ENCODE measurements around the gene RCCD1.
A peak's percentile ranks its signal among the peaks of the same experiment; 100 is the strongest.

RCCD1 gene

DNA sequence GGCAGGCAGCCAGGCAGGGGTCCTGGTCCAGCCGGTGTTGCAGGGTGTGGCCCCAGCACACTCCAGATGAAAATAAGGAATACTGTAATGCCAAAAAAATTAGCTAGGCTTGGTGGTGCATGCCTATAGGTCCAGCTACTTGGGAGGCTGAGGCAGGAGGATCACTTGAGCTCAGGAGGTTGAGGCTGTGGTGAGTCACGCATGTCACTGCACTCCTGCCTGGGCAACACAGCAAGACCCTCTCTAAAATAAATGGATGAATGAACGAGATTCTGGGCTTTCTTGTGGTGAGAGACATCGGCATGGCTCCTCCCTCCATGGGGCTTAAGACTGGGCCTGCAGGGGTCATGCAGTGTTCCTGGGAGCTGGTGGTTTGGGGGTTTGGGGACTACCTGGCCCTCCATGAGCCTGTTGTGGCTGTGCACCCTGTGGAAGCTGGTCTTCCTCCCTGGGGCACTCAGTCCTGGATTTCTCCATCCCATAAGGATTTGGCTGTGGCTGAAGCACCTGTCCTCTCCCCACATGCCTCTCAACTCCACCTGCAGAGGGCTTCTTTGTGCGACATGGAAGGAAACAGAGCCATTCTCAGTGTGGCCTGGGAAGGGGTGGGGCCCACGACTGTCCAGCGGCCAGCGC is 7.6 kb upstream of the RCCD1 start:
- no peak for DNase-seq

DNA sequence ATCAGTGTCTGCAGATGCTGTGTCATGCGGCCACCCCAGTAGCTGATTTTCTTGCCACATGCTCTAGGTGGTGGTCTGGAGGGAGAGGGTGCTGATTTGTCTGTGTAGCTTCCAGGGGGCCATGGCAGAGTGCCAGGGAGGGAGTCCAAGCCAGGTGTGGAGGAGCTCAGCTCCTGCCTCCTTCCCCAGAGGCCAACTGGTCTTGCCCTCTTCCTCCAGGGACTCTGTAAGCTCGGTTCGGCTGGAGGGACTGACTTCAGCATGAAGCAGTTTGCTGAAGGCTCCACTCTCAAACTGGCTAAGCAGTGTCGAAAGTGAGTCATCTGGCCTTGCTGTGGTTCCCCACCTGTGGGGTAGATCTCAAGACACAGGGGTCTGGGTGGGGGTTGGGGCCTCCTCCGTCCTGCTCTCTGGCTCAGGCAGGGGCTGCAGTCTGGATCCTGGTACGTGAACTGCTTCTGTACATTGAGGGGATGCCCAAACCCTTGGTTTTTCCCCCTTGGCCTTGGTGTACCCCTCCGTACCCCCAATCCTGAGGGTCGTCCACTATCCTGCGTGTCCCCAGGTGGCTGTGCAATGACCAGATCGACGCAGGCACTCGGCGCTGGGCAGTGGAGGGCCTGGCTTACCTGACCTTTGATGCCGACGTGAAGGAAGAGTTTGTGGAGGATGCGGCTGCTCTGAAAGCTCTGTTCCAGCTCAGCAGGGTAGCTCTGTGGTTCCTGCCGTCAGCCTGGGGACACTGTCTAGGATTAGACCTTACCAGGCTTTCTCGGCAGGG is 6.9 kb upstream of the RCCD1 start:
- no peak for DNase-seq

DNA sequence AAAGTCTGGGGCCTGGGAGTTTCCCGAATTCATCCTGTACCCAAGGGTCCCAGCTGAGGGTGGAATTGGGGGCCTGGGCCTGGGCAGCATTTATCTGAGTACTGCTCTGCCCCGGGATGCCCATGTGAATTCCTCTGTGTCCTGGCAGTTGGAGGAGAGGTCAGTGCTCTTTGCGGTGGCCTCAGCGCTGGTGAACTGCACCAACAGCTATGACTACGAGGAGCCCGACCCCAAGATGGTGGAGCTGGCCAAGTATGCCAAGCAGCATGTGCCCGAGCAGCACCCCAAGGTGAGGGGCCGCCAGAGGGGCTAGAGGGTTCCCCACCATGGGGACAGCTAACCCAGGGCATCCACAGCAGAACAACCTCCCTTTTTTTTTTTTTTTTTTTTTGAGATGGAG is 6.2 kb upstream of the RCCD1 start:
- DNase-seq, result no peak

DNA sequence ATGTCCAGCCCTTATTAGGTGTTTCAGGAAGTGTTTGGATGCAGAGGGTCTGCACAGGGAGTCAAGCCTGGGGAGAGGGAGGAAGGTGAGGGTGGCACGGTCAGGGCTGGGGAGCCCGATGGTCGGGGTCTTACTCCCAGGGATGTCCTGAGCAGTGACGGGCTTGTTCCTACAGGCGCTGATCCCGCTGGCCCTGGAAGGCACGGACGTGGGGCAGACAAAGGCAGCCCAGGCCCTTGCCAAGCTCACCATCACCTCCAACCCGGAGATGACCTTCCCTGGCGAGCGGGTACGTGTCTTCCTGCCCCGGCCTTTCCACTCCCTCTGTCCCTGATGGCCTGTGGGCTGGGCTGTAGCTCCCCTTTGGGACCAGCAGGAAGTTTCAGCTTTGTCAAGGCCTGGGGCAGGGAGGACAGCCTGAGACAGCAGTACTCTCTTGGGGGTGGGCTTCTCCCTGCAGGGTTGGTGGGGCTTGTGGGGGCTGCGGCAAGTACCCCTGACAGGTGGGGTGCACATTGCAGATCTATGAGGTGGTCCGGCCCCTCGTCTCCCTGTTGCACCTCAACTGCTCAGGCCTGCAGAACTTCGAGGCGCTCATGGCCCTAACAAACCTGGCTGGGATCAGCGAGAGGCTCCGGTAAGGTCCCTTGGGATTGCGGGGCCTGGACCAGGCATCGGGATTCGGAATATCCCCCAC is 4.6 kb upstream of the RCCD1 start:
- no peak for DNase-seq

DNA sequence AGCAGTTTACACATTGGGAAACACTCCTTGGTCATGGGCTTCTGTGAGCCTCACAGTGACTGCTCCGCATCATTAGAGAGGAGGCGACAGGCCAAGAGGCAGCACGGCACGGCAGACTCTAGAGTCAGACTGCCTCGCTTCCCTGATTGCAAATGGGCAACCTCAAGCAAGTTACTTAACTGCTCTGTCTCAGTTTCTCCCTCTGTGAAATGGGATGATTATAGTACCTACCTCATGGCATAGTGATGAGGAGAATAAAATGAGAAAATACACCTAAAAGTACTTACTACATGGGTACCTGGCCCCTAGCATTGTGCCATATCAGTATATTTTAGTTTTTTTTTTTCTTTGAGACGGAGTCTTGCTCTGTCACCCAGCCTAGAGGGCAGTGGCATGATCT is 4.0 kb upstream of the RCCD1 start:
- DNase-seq, result no peak

DNA sequence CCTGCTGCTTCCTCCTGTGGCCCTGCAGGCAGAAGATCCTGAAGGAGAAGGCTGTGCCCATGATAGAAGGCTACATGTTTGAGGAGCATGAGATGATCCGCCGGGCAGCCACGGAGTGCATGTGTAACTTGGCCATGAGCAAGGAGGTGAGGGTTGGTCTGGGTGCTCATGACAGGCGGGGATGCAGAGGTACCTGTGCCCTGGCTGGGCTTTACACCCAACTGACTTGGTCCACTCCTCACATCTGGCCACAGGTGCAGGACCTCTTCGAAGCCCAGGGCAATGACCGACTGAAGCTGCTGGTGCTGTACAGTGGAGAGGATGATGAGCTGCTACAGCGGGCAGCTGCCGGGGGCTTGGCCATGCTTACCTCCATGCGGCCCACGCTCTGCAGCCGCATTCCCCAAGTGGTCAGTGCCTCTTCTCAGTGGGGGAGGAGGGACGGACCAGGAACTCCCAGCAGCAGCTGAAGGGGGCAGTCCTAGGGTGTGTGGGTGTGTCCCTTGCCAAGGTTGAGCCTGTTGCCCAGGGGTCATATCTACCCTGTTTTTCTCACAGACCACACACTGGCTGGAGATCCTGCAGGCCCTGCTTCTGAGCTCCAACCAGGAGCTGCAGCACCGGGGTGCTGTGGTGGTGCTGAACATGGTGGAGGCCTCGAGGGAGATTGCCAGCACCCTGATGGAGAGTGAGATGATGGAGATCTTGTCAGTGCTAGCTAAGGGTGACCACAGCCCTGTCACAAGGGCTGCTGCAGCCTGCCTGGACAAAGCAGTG is 1.6 kb upstream of the RCCD1 start:
- no peak for DNase-seq

DNA sequence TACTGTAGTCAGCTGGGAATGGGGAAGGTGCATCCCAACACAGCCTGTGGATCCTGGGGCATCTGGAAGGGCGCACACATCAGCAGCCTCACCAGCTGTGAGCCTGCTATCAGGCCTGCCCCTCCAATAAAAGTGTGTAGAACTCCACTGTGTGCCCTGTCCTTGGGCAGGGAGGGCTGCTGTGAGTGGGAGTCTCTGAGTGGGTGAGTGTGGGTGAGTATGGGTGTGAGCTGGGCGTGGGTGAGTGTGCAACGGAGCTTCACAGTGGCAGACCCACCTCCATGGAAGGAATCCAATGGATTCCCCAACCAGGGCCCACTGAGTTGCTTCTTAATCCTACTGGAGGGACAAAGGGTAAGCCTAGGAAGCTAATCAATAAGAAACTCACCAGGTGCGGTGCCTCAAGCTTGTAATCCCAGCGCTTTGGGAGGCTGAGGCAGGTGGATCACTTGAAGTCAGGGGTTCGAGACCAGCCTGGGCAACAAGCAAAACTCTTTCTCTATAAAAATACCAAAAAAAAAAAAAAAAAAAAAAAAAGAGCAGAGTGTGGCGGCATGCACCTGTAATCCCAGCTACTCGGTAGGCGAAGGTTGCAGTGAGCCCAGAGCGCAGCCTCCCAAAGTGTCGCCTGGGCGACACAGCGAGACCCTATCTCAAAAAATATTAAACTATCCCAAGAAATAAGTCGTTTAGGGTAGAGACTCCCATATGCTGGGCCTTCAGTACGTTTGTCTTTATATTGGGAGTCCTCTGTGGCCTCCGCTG is 555 bp upstream of the RCCD1 start:
- DNase-seq, result no peak

DNA sequence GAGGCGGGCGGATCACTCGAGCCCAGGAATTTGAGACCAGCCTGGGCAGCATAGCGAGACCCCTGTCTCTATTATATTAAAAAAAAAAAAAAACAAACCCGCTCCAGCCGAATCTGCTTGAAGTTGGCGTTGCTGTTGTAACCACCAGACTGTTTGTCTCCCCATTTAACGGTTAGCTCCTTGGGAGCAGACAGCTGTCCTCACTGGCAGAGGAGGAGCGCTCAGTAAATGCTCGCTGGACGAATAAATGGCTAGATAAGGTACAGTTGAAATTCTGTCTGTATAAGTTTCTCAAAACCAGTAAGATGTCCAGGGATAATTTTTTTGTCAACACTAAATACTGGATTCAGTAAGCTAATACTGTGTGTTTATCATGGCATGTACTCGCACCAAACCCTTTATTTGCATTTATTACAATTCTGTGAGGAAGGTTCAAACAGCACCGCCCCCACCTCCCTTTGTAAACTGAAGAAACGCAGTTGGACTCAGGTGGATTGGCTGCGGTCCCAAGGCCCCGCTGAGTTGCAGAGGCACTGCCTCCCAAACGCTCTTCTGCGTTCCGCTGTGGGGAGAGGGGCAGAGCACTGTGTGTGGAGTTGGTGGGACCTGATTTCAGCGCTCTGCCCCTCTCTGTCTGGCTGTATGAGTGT is 1.1 kb downstream of the RCCD1 start:
- DNase-seq, result no peak

DNA sequence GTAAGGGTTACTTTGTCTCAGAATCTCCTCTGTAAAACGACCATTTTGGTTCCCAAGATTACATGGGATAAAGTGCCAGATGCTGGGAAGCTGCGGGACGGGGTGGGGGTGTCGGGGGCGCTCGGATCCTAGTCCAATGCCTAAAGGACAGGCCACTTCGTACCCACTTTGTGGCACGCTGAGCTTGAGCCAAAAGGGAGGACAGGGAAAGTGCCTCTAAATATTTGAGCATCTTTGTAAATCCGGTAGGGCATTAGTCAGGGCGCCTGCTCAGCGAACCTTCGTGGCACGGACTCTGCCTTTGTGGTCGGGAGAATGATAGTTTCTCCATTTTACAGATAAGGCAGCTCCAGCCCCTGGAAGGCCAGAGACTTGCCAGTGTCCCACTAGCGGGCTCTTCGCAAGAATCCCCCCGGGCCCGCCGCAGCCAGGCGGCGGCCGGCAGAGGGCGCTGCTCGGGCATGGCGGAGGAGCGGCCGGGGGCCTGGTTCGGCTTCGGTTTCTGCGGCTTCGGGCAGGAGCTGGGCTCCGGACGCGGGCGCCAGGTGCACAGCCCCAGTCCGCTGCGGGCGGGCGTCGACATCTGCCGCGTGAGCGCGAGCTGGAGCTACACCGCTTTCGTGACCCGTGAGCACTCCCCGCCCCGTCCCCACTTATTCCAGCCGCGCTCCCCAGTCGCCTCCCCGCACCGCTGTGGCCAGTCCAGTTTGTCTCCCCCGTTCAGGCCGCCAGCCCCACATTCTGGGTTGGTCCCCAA is 1.8 kb downstream of the RCCD1 start:
- DNase-seq, result peak; percentile 59

DNA sequence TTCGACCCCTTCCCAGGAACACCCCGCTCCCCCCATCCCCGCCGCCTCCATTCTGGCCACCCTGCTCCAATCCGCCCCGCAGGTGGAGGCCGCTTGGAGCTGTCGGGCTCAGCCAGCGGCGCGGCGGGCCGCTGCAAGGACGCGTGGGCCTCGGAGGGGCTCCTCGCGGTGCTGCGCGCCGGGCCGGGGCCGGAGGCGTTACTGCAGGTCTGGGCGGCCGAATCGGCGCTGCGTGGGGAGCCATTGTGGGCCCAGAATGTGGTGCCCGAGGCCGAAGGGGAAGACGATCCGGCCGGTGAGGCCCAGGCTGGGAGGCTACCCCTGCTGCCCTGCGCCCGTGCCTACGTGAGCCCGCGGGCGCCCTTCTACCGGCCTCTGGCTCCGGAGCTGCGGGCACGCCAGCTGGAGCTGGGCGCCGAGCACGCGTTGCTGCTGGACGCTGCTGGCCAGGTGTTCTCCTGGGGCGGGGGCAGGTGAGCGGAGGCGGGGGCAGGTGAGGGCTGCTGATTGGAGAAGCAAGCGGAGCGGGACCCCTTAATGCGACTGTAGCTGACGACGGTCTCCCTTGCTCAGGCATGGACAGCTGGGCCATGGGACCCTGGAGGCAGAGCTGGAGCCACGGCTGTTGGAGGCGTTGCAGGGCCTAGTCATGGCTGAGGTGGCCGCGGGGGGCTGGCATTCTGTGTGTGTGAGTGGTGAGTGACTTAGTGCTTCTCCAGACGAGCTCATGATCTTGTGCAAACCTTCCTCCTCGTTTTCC is 2.5 kb downstream of the RCCD1 start:
- DNase-seq, result no peak

DNA sequence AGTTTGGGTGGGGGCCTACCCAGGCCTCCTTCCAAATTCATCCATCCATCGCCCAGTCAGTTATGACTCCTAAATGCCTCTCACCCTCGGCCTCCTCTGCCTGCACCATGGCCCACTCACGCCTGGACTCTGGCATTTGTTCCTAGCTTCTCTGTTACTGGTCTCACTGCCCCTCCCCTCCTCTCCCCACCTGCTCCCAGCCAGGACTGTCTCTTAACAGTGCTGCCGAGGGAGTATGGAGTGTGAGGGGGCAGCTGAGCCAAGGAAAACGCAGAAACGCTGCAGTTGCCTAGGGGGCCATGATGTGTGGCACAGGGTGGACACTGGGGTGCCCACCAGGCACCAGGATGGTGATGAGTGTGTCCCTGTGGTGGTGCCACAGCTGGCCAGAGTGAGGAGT is 3.1 kb downstream of the RCCD1 start:
- no peak for DNase-seq

DNA sequence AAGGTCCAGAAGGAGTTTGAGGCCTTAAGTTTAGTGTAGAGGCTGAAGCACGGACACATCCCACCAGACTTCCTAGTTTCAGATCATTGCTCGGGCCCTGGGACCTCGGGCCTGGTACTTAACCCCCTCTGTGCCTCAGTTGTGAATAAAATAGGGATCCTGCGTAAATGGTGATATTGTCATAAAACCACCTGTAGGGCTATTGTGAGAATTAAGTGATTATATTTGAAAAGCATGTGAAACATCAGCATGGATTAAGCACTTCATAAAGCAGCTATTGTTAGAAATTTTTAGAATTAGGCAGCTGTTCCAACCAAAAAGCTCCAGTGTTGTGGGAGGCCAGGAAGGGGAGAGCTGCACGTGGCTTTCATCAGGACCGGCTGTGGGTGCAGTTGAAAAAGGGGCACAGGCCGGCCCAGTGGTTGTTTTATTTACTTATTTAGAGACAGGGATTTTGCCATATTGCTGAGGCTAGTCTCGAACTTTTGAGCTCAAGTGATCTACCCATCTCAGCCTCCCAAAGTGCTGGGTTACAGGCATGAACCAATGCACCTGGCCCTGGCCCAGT is 4.4 kb downstream of the RCCD1 start:
- no peak for DNase-seq

DNA sequence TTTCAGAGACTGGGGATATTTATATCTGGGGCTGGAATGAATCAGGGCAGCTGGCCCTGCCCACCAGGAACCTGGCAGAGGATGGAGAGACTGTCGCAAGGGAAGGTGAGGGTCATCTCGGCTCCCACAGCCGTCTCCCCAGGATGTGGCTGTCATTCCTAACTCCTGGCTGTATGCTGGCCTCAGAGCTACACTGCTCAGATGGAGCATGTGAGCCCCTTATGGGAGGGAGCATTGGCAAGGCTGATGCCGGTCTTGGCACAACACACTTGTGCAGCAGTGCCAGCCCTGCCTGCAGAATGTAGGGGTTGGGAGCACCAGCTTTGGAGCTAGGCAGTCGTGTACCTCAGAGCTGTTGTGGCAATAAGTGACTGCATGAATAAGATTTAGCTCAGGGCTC is 5.2 kb downstream of the RCCD1 start:
- no peak for DNase-seq

DNA sequence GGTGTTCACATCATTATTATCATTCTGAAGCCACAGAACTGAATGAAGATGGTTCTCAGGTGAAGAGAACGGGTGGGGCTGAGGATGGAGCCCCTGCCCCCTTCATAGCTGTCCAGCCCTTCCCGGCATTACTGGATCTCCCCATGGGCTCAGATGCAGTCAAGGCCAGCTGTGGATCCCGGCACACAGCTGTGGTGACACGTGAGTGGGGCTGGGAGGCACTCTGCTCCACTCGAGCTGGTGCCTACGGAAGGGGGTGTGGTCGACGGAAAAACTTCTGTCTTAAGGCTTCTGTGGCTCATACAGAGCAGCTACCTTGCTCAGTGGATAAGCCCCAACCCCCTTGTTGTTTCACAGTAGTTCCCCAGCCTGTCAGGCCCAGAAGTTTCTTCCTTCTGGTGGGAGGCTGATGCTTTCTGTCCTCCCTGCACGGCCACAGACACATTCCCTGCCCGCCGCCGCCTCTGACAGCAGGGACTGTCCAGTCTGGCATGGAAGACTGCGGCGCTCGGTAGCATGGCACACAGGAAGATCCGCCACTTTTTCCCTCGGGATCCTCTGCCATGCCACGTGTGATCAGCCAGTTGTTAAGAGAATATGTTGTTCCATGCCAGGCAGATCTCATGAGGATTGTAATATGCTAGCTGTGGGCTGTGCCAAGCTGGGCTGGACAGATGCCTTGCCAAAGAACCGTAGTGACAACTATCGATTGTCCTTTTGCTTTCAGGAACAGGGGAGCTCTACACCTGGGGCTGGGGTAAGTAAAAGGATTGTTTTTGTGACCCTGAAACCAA is 5.8 kb downstream of the RCCD1 start:
- DNase-seq, result no peak

DNA sequence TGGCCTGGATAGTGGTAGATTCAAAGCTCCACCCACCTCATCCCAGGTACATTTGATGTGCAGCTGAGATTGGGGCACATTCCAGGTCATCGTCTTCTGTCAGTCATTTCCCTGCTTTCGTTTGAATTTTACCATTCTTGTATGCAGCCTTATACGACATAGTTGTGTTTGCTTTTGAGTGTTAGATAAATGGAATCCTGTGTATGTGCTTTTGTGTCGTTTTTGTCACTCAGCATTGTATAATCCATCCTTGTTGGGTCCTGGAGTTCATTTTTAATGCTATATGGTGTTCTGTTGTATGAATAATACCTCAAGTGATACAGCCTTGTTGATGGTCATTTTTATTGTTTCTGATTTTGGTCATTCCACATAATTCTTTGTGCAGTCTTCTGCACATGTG is 7.3 kb downstream of the RCCD1 start:
- no peak for DNase-seq

DNA sequence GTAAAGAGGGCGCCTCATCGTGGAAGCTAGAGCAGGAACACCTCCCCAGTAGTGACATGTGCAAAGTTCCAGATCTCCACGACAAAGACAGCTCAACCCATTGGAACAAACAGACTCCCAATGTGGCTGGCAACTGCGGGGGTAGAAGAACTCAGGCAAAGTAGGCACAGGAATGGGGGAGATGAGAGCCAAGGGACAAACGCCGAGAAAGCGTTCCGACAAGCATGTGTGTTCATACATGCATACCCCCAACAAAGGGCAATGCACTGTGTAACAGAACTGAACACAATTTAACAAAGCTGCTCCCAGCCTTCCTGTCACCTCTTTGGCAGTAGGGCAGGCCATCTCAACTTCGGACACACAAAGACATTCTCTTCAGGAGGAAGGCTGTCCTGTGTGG is 11.6 kb downstream of the RCCD1 start:
- no peak for DNase-seq

DNA sequence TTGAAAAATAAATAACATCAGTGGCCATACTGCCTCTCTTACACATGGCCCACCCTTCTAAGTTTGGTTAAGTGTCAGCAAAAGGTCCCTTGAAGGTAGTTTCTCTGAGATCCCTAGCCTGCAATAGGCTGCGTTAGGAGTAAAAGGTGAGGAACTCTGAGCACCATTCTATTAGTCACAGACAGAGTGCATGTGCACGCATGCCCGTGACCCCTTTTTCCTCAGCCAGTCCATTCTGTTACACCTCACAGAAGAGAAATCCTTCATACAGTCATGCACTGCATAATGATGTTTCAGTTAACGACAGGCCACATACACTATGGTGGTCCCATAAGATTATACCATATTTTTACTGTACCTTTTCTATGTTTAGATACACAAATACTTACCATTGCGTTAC is 12.5 kb downstream of the RCCD1 start:
- DNase-seq, result no peak

DNA sequence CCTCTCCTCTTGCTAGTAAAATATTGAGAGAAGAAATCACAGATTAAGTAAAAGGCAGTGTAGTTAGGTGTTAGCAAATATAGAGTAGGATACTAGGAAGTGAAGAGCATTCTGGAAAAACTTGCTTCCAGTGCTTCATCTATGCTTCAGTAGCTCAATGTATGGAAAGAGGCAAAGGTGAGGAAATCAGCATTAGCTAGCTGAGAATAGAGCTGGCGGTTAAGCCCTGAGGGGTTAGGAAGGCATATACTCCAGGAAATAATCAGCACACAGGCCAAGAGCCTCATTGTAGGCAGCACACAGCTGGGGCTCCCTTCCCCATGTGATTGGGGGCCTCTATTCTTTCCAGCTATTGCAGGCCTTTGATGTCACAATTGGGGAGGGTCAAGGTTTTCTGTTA is 13.8 kb downstream of the RCCD1 start:
- DNase-seq, result no peak

DNA sequence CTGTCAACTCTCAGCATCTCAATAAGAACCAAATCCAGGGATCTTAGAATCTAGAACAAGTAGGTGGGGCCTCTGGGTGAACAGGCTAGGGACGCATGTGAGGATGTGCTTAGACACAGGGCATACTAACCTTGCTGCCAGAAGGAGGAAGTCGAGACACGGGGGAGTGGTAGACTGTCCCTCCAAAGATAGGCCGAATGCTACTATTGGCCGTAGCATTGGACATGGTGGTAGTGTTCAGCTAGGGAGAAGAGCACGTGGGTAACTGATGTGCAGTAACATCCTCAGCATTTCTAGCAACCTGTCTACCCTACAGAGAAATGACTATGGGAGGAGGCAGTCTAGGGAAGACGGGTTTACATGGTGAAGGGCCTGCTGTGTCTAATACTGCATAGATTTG is 15.6 kb downstream of the RCCD1 start:
- no peak for DNase-seq

Measured in CD4-positive, alpha-beta T cell treated with Interleukin-17A for 1 hour (primary cell).